GM19438 (cell line): ENCODE measurements around the gene LRRC59.

Experiments used
- ATAC-seq: cut with Tn5 transposase; IDR thresholded peaks from one replicate; pipeline ENCODE4 v1.9.1; 2021; ENCODE audit warnings: low read depth; ENCODE audit not compliant: unreplicated experiment

The LRRC59 gene

DNA sequence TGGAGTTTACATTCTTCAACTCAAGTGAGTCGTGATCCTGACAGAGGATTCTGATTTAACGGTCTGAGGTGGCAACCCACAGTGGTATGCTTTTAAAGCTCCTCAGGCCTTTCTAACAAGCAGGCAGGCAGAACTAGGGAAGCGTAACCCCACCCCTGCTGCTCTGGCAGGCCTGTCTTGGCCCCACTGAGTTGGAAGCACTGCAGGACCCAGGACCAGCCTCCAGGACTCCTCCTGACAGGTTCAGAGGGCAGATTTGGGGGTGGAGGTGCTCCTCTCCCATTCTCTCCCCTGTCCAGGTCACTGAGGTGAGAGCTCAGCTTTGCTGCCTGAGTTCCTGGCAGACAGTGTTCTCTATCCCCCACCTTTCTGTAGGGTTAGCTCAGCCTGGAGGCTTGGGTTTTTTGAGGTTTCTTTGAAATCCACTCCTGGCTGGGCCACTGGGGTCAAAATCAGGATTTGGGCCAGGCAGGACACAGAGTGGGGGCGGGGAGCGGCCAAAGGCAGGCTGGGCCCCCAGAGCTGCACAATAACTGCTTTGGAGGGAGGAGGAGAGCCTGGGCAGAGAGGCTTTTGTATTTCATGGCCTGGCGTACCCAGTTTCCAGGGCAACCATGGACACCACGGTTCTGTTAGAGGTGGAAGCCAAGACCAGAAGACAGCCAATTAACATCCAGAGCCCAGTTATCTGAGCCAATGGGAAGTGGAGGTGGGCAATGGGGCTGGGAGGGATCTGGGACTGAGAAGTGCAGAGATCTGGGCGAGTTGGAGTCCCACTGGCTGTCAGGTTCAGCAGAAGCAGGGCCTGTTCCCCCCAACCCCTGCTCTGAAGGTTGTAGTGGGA is 33.9 kb downstream of the LRRC59 start:
- ATAC-seq, result no peak

DNA sequence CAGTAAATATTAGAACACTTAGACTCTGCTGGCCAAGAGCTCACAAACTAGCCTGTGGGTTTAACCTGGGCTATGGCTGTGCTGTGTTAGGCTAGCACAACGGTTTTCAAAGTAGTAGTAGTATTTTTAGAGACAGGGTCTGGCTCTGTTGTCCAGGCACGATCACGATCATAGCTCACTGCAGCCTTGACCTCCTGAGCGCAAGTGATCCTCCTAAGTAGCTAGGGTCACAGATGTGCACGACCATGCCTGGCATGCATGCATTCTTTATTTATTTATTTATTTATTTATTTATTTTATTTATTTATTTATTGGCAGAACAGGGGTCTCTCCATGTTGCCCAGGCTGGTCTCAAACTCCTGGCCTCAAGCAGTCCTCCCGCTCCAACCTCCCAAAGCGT is 34.7 kb downstream of the LRRC59 start:
- ATAC-seq, result no peak

DNA sequence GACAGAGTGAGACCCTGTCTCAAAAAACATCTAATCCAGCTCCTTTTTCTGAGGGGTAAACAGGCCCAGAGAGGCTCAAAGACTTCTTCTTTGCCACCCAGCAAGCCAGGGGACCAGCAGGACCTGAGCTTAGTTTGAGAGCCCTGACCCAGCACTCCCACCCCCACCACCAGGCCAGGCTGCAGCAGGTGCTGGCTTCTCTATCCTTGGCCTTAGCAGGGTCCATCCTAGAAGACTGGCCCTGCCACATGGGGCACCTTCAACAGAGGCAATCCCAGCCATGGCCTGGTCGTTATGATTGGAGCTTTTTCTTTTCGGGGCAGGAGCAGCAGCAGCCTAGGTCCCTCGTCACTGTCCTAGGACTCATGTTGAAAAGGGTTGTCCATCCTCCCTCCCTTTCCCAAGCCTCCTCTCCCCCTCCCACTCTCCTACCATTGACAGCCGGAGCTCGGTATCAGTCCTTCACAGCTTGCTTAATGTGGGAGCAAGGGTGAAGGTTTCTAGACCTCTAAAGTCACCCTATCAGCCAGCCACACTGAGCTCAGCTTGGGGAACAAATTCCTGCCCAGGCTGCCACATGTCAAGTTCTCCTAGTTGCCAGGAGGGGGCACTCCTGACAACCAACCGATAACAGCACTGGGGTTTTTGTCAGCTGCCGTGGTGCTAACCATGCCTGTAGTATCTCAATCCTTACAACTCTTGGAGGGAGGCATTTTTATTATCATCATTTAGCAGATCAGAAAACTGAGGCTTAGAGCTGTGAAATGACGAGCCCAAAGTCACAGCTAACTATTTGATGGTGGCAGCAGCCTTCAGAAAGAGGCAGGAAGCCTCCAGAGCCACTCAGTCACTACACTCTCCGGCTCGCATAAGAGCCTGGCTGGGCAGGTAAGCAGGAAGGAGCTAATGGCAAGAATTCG is 35.5 kb downstream of the LRRC59 start:
- ATAC-seq, result no peak

DNA sequence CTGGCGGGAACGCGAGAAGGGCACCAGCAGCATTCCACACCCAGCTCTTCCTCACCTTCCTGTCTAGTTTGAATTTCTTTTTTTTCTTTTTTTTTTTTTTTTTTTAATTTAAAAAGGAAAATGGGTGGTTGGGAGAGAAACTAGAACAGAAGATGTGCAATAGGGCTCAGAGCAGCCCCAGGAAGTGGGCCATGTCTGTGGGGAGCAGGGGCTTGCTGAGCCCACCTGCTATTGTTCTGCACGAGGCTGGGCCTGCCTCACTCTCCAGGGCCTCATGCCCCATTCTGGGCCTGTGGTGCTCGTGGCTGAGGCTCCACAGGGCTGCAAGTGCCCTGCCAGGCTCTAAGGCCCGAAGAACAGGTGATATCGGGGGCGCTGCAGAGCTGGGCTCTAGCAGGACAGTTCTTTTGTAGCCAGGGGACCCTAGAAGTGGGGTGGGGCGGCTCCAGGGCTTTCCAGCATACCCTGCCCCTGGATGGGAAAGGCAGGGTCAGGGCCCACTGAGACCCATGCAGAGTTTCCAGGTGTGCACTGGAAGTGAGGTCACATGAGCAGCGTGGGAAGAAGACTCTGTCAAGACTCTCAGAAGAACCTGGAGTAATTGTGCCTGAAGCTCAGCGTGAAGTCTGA is 36.7 kb downstream of the LRRC59 start:
- ATAC-seq, result no peak

DNA sequence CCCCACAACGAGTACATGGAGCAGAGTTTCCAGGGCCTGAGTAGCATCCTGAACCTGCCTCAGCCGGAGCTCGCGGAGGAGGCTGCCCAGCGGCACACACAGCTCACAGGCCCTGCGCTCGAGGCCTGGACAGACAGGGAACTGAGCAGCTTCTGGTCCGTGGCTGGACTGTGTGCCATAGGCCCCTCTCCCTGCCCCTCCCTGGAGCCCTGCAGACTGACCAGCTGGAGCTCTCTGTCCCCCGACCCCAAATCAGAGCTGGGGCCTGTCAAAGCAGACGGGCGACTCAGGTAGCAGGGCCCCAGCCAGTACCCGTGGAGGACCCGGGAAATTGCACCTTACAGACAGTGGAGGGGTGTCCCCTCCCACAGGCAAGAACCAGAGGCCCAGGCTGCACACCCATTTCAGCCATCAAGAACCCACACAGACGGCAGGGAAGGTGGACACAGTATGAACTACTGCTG is 37.3 kb downstream of the LRRC59 start:
- ATAC-seq, result no peak

DNA sequence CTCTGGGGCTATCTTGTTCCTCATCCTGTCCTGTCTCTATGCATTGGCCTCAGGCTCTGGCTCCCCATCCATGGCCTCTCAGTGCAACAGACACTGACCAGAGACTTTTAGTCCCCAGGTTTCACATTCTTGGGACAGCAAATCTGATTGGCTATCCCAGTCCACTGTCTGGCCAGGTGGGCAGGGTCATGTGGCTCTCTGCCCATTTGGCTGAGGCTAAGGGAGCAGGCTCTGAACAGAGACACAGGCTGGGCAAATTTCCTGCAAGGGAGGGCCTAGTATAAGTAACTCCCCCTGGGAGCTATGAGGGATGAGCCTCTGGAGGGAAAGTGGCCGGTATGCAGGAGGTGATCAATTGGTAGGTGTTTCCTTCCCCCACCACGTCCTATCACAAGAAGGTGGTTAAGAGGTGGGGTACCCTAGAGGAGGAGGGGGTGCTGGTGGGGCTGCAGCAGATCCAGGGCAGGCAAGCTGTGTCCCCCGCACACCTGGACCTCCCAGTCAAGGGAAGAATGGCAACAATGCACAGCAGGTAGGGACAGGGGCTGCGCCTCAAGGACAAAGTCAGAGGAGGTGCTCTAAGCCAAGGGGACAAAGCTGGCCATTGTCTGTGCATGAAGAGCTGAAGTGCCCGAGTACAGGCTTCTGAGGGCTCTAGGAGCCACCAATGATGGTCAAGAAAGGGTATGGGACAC is 38.2 kb downstream of the LRRC59 start:
- ATAC-seq, result no peak

DNA sequence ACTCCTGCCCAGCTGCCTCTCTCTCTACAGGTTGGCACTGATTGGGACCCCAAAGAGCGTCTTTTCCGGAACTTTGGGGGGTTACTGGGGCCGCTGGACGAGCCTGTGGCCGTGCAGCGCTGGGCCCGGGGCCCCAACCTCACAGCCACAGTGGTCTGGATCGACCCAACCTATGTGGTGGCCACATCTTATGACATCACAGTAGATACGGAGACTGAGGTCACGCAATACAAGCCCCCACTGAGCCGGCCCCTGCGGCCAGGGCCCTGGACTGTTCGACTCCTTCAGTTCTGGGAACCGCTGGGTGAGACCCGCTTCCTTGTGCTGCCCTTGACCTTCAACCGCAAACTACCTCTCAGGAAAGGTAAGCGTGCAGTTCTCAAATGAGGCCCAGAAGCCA is 39.1 kb downstream of the LRRC59 start:
- no peak for ATAC-seq

DNA sequence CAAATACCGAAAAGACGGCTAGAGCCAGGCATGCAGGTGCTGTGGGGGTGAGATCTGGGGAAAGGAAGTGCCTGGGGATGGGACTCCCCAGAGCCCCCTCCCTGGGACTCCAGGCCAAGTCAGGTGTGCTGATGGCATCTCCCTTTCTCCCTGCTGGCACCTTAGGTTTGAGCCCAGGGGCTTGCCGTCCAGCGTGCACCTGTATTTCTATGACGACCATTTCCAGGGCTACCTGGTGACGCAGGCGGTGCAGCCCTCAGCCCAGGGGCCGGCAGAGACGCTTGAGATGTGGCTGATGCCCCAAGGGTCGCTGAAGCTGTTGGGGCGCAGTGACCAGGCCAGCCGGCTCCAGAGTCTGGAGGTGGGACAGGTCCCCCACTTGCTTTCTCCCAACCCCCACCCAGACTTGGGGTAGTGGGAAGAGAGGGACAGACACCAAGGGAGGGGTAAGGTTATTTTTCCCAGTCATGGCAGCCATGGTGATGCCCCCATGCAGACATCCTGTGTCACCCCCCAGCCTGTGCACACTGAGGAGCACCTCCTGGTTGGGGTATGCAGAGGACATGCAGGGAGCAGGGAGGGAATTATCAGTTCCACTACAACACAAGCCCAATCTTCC is 40.3 kb downstream of the LRRC59 start:
- no peak for ATAC-seq

DNA sequence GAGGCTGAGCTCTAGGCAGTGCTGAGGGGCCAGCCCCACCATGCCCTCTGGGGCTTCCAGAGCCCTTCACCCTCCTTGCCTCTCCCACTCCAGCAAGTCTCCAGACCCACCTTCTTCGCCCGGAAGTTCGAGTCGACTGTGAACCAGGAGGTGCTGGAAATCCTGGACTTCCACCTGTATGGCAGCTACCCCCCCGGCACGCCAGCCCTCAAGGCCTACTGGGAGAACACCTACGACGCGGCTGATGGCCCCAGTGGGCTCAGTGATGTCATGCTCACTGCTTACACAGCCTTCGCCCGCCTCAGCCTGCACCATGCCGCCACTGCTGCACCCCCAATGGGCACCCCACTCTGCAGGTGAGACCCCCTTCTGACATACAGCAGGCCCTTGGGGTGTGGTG is 40.9 kb downstream of the LRRC59 start:
- no peak for ATAC-seq

DNA sequence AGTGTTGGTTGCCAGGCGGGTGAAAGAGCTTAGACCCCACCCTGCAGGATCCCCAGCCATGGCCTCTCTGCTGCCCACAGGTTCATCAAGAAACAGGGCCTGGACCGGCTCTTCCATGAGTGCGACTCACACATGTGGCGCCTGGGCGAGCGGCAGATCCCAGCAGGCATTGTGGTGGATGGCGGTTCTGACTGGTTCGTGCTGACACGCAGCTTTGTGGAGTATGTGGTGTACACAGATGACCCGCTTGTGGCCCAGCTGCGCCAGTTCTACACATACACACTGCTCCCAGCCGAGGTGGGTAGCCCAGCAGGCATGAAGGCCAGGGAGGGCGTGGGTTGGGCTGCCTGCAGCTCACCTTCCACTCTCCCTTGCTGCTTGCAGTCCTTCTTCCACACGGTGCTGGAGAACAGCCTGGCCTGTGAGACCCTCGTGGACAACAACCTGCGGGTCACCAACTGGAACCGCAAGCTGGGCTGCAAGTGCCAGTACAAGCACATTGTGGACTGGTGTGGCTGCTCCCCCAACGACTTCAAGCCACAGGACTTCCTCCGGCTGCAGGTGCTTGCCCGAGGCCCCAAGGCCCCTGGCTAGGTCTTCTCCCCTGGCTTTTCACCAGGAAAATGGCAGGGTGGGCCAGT is 41.5 kb downstream of the LRRC59 start:
- ATAC-seq, result no peak

DNA sequence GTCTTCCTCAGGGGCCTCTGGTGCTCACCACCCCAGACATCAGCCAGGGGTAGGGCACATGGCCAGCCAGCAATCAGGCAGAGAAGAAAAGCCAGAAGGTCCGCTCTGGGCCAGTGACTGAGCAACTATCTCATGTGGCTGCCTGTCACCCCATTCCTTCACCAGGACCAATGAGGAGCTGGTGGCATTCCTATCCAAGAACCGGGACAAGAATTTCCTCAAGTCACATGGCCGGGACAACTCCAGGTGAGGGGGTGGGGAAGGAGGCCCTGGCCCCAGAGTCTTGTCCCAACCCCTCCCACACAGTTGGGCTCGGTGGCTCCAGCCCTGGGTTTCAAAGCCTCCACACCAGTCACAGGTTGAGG is 42.0 kb downstream of the LRRC59 start:
- no peak for ATAC-seq

DNA sequence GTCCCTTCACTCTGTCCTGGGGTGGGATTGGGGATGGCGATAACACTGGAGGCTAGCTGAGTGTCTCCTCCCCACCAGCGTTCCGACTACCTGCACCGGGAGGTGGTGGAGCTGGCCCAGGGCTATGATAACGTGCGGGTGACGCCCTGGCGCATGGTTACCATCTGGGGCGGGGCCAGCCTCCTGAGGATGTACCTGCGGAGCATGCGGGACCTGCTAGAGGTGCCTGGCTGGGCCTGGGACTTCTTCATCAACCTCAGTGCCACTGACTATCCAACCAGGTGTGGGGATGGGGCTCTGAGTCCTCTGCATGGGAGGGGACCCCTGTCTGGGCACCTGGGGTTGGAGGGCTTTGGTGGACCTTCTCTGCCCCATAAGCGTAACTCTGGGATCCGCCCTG is 42.5 kb downstream of the LRRC59 start:
- no peak for ATAC-seq

DNA sequence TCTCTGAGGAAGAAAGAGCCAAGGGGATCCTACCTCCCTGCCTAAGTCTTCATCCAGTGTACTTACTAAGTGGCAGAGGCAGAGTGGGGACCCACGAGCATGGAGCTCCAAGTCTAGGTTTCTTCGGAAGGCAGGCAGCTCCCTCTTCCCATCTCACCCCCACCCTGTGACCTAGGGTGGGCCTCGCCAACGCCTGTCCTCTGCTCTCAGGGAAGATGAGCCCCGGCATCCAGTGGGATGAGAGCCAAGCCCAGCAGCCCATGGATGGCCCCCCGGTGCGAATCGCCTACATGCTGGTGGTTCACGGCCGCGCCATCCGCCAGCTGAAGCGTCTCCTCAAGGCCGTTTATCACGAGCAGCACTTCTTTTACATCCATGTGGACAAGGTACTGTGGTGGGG is 43.1 kb downstream of the LRRC59 start:
- ATAC-seq, result no peak

DNA sequence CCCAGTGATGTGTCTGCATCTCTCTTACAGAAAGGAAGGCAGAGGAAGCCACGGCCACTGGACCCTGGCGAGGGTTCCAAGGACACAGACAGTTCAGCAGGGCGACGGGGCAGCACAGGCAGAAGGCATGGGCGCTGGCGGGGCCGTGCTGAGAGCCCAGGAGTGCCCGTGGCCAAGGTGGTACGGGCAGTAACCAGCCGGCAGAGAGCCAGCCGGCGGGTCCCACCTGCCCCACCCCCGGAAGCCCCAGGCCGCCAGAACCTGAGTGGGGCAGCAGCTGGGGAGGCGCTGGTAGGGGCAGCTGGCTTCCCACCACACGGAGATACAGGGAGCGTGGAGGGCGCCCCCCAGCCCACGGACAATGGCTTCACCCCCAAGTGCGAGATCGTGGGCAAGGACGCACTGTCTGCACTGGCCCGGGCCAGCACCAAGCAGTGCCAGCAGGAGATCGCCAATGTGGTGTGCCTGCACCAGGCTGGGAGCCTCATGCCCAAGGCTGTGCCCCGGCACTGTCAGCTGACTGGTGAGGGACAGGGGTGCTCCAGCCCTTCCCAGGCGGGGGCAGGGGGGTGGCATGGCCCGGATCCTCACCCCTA is 43.6 kb downstream of the LRRC59 start:
- ATAC-seq, result no peak

DNA sequence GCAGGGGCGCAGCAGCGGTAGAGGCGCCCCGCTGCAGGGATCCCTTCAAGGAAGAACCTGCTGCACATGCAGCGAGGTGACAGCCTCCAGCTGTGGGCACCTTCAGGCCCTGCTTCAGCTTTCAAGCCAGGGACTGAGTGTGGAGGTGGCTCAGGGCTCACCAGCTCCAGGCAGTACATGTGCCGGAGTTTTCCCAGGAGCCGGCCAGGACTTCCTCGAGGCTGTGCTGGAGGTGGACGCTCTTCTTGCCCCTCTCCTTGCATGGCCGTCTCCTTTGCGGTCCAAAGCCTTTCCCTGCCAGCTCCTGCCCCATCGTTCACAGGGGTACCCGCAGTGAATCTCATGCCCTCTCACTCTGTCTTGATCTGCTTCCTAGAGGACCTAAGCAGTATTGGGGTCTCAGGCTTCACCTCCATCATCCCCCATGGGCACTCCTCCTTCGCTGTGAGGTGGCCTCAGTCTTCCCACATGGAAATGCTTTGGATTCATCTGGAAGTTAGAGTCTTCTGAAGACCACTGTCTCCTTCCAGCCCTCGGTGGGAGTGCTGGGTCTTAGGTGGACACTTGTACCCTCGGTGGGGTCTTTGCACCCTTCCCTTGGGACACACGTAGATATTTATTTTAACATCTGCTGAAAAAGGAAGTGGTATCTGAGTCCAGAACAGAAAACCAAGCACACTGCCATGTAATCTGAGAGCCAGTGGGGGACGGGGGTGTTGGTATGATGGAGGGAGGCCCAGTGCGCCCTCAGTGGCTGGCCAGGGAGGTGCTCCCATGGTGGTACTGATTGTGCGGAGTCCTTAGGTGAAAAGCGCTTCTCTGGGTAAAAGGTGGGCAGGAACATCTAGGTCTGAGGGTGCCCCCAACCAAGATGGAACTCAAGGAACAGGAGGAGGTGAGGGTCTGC is 44.4 kb downstream of the LRRC59 start:
- ATAC-seq, result no peak

DNA sequence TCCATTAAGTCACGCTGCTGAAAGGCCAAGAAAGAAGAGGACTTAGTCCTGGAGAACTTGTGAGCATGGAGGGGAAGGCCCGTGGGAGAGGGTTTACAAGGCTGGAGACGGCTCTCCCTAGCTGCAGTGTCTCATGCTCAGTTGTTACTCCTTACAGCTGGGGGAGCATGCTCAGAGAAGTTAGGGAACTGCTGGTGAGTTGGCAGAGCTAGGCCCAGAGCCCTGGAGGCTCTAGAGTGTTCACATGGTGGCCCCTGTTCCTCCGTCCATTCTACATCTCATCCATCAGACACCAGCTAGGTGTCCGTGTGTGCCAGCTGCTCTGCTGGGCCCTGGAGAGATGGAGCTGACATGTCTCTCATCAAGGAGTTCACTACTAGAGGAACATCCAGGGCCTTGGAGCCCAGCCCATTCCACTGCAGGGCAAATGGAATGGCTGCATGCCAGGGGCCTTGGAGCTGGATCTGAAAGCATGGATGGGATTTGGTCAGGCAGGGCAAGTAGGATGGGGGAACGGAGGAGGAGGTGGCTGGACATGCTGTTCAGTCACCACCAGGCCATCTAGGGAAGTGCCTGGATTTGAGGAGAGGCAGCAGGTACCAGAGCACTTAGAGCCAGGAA is 45.1 kb downstream of the LRRC59 start:
- no peak for ATAC-seq

DNA sequence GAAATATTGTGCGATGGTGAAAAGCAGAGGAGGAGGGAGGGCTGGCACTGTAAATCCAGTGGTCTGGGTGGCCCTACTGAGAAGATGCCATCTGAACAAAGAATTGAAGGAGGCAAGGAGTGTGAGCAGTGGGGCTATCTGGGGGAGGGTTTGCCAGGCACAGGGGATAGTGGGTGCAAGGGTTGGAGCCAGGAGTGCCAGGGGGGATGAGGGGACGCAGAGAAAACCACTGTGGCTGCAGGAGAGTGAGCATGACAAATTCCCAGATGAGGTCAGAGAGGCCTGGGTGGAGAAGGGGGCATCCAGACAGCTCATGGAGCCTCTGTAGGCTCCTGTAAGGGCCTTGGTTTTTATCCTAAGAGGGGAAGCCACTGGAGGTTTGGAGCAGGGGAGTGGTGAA is 46.6 kb downstream of the LRRC59 start:
- ATAC-seq, result no peak

DNA sequence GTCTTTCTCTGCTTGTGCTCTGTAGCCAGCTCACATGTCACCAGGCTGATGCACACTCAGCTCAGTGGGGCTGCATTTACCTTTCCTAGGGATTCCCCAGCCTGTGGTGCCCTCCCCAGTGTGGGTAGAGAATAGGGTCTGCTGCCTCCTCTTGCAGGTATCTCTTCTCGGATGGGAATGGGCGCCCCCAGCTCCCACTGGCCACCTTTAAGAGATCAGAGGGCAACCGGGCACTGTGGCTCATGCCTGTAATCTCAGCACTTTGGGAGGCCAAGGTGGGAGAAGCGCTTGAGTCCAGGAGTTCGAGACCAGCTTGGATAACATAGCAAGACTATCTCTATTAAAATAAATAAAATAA is 48.1 kb downstream of the LRRC59 start:
- no peak for ATAC-seq
